OCI-LY1 (cell line): ENCODE measurements around the gene PLA2G4B.

Experiments used
- H2AFZ ChIP-seq: fragments of 200-600 bp; sonication (generic), shearing (Covaris generic); 2 replicates; pipeline ENCODE4 v1.6.0; 2014; ENCODE audit warnings: antibody characterized with exemption, mild to moderate bottlenecking, low read length
- H3F3A ChIP-seq: fragments of 200-600 bp; sonication (generic), shearing (Covaris generic); 2 replicates; pipeline ENCODE4 v1.6.0; 2014; ENCODE audit warnings: mild to moderate bottlenecking, antibody characterized with exemption, low read length, moderate library complexity; ENCODE audit not compliant: insufficient read depth
- H3K27ac ChIP-seq: fragments of 200-600 bp; sonication (generic); 2 replicates; pipeline ENCODE4 v1.5.1; 2014; ENCODE audit warnings: low read length, mixed run types, mild to moderate bottlenecking, low read depth; ENCODE audit not compliant: poor library complexity, severe bottlenecking
- H3K27me3 ChIP-seq: fragments of 200-600 bp; sonication (generic); 2 replicates; pipeline ENCODE4 v1.6.0; 2014; ENCODE audit warnings: antibody characterized with exemption, mild to moderate bottlenecking, low read length, moderate library complexity; ENCODE audit not compliant: insufficient read depth
- H3K36me3 ChIP-seq: fragments of 200-600 bp; sonication (generic); 2 replicates; pipeline ENCODE4 v1.6.1; 2014; ENCODE audit warnings: mild to moderate bottlenecking, antibody characterized with exemption, low read length, moderate library complexity, mixed read lengths; ENCODE audit not compliant: insufficient read depth
- H3K4me1 ChIP-seq: fragments of 200-600 bp; sonication (generic); 2 replicates; pipeline ENCODE4 v1.5.1; 2014; ENCODE audit warnings: mild to moderate bottlenecking, low read length, moderate library complexity; ENCODE audit not compliant: insufficient read depth, severe bottlenecking
- H3K4me2 ChIP-seq: fragments of 200-600 bp; sonication (generic), shearing (Covaris generic); 2 replicates; pipeline ENCODE4 v1.6.1; 2014; ENCODE audit warnings: low read length
- H3K4me3 ChIP-seq: fragments of 200-600 bp; sonication (generic); 2 replicates; pipeline ENCODE4 v1.5.1; 2014; ENCODE audit warnings: low read length, low read depth, mild to moderate bottlenecking, mixed read lengths; ENCODE audit not compliant: poor library complexity, severe bottlenecking
- H3K79me2 ChIP-seq: fragments of 200-600 bp; shearing (Covaris generic); 2 replicates; pipeline ENCODE4 v1.6.1; 2016; ENCODE audit warnings: mixed run types, low read length, mixed read lengths; ENCODE audit not compliant: insufficient read depth
- H3K9ac ChIP-seq: fragments of 200-600 bp; sonication (generic), shearing (Covaris generic); 2 replicates; pipeline ENCODE4 v1.6.1; 2014; ENCODE audit warnings: mild to moderate bottlenecking, low read length, mixed read lengths
- H3K9me2 ChIP-seq: fragments of 200-600 bp; sonication (generic), shearing (Covaris generic); 2 replicates; pipeline ENCODE4 v1.6.1; 2014; ENCODE audit warnings: low read depth, mild to moderate bottlenecking, low read length, mixed read lengths
- H3K9me3 ChIP-seq: fragments of 200-600 bp; shearing (Covaris generic); 2 replicates; pipeline ENCODE4 v1.6.1; 2014; ENCODE audit warnings: low read length, mixed read lengths
- H4K20me1 ChIP-seq: fragments of 200-600 bp; sonication (generic), shearing (Covaris generic); 2 replicates; pipeline ENCODE4 v1.6.0; 2016; ENCODE audit warnings: mild to moderate bottlenecking, low read length; ENCODE audit not compliant: insufficient read depth
- CTCF ChIP-seq: fragments of 200-600 bp; sonication (generic), shearing (Covaris generic); IDR thresholded peaks from 2 replicates; pipeline ENCODE4 v1.5.1; 2017; ENCODE audit warnings: mild to moderate bottlenecking, antibody characterized with exemption, low read length, moderate library complexity, mixed read lengths
- EZH2 ChIP-seq: fragments of 200-600 bp; sonication (generic), shearing (Covaris generic); IDR thresholded peaks from 2 replicates; pipeline ENCODE4 v1.8.0; 2017; ENCODE audit warnings: borderline replicate concordance, mixed run types, mild to moderate bottlenecking, antibody characterized with exemption, low read length, moderate library complexity, mixed read lengths

PLA2G4B gene

GRCh38 chr15:41852736-41853590 lies 14.3 kb downstream of the PLA2G4B start:
- Histone ChIP-seq H3K79me2 (no peaks in the 10 kb centered on the region), H3K9me3 (no peaks in the 10 kb centered on the region), H3K27me3 (0 out of 2 replicates have a peak, but pooled peaks cover 6% of the 10 kb centered on the region), H3K27ac (no peak overlapping the region), H3F3A (no peaks in the 10 kb centered on the region), H3K4me1 (no peaks in the 10 kb centered on the region), H3K9ac (no peak overlapping the region), H4K20me1 (no peaks in the 10 kb centered on the region), H3K36me3 (peaks cover 3% of the 10 kb centered on the region), H3K4me2 (no peak overlapping the region), H3K4me3 (no peak overlapping the region), H3K9me2 (no peaks in the 10 kb centered on the region), H2AFZ (no peak overlapping the region)
- TF ChIP-seq CTCF (no peak), EZH2 (no peak)

GRCh38 chr15:41853831-41854230 lies 15.2 kb downstream of the PLA2G4B start:
- no peak overlapping the region for H3K27ac ChIP-seq
- no peaks in the 10 kb centered on the region for H4K20me1 ChIP-seq
- H2AFZ ChIP-seq: no peak overlapping the region
- no peaks in the 10 kb centered on the region for H3K4me1 ChIP-seq
- H3K27me3 ChIP-seq: 0 out of 2 replicates have a peak, but pooled peaks cover 6% of the 10 kb centered on the region
- TF ChIP-seq CTCF (no peak), EZH2 (no peak)
- H3K4me3 ChIP-seq: no peak overlapping the region
- no peak overlapping the region for H3K4me2 ChIP-seq
- no peaks in the 10 kb centered on the region for H3K36me3 ChIP-seq
- no peaks in the 10 kb centered on the region for H3K9me2 ChIP-seq
- H3K9me3 ChIP-seq: no peaks in the 10 kb centered on the region
- H3K79me2 ChIP-seq: no peaks in the 10 kb centered on the region
- H3F3A ChIP-seq: no peaks in the 10 kb centered on the region
- no peak overlapping the region for H3K9ac ChIP-seq

GRCh38 chr15:41854443-41854842 lies 15.8 kb downstream of the PLA2G4B start:
- Histone ChIP-seq H3K4me3 (no peak overlapping the region), H3K4me2 (no peak overlapping the region), H2AFZ (no peak overlapping the region), H3K9me2 (no peaks in the 10 kb centered on the region), H3K9ac (no peak overlapping the region), H3K4me1 (no peaks in the 10 kb centered on the region), H4K20me1 (no peaks in the 10 kb centered on the region), H3K79me2 (no peaks in the 10 kb centered on the region), H3F3A (no peaks in the 10 kb centered on the region), H3K36me3 (no peaks in the 10 kb centered on the region), H3K9me3 (no peaks in the 10 kb centered on the region), H3K27me3 (0 out of 2 replicates have a peak, but pooled peaks cover 10% of the 10 kb centered on the region), H3K27ac (no peak overlapping the region)
- TF ChIP-seq EZH2 (no peak), CTCF (no peak)
